HepG2 (cell line): ENCODE results near the gene GAN. TPM values are rescaled to one million over a fixed set of nuclear protein-coding genes. Genes with fewer than 3 reads are reported as not detected.

Source experiments
- ATAC-seq: fragments of 200-7000 bp; cut with Tn5 transposase; 3 replicates; pipeline ENCODE4 v1.9.1; 2020; ENCODE audit warnings: mild to moderate bottlenecking, moderate library complexity
- BruUV-seq: library from RNA; stranded (reverse); fragments of 400-500 nt; replicated peaks from 2 replicates; lab custom pipeline; 2021; lab: Mats Ljungman, UMichigan
- CTCF ChIA-PET: fragments of 300-600 bp; formaldehyde crosslinking; extraction: SDS; loops from one replicate; lab custom pipeline; 2021; ENCODE audit warnings: low total read pairs, inconsistent platforms, low intra/inter-chr PET ratio; lab: Yijun Ruan, JAX
- POLR2A ChIA-PET: fragments of 350-600 bp; sonication (Branson Sonifier 250); formaldehyde crosslinking; loops from one replicate; lab custom pipeline; 2020; ENCODE audit warnings: antibody characterized with exemption, inconsistent platforms; lab: Yijun Ruan, JAX
- DNase-seq: peaks from one replicate; pipeline ENCODE4 v3.0.0-alpha.2; 2015; ENCODE audit warnings: low spot score
- FAIRE-seq: peaks from 3 replicates; lab custom pipeline; 2011; peaks lifted over from hg19 to GRCh38; lab: Jason Lieb, UNC
- H2AFZ ChIP-seq: one replicate; pipeline ENCODE4 v1.6.1; 2011; ENCODE audit warnings: low read length, inconsistent platforms
- H3K27ac ChIP-seq: fragments of 300-600 bp; 3 replicates; pipeline ENCODE4 v1.8.0; 2011; ENCODE audit warnings: mixed run types, mild to moderate bottlenecking, mixed read lengths, low read length, inconsistent platforms; ENCODE audit not compliant: insufficient read depth; ENCODE audit errors: extremely low read length
- H3K27me3 ChIP-seq, 2 experiments: fragments of 200-600 bp in 1 of 2; 2 replicates in 1 of 2; 3 replicates in 1 of 2; pipeline versions ENCODE4 v1.6.0 to v1.8.0; 2011; ENCODE audit warnings: low read length in 2 of 2, mild to moderate bottlenecking in 2 of 2, moderate library complexity in 2 of 2, inconsistent platforms in 1 of 2; ENCODE audit not compliant: insufficient read depth in 2 of 2, control insufficient read depth in 1 of 2
- H3K36me3 ChIP-seq, 2 experiments: fragments of 200-600 bp in 1 of 2; replicated peaks in 1 of 2; 2 replicates in 1 of 2; 3 replicates in 1 of 2; pipeline versions ENCODE4 v1.5.1 to v1.8.0; 2011; ENCODE audit warnings: low read length in 2 of 2, inconsistent platforms in 1 of 2; ENCODE audit not compliant: insufficient read depth in 2 of 2, control insufficient read depth in 1 of 2
- H3K4me1 ChIP-seq: 2 replicates; pipeline ENCODE4 v1.5.1; 2012; ENCODE audit warnings: low read length, inconsistent platforms; ENCODE audit not compliant: insufficient read depth
- H3K4me2 ChIP-seq: 2 replicates; pipeline ENCODE4 v1.6.0; 2011; ENCODE audit warnings: low read depth, low read length, inconsistent platforms
- H3K4me3 ChIP-seq, 3 experiments: fragments of 200-600 bp in 1 of 3; sonication (generic), shearing (Covaris generic) in 1 of 3; replicated peaks in 1 of 3; 2 replicates each; pipeline ENCODE4 v1.5.1; 2011 to 2016; ENCODE audit warnings: low read length in 3 of 3, inconsistent platforms in 2 of 3, low read depth in 2 of 3, mild to moderate bottlenecking in 2 of 3, control low read depth in 1 of 3, mixed read lengths in 1 of 3; ENCODE audit not compliant: insufficient read depth in 1 of 3
- H3K79me2 ChIP-seq: one replicate; pipeline ENCODE4 v1.6.1; 2011; ENCODE audit warnings: low read length, inconsistent platforms; ENCODE audit not compliant: insufficient read depth
- H3K9ac ChIP-seq: 2 replicates; pipeline ENCODE4 v1.6.0; 2011; ENCODE audit warnings: mild to moderate bottlenecking, low read depth, low read length, inconsistent platforms; ENCODE audit not compliant: insufficient read depth
- H3K9me3 ChIP-seq: 2 replicates; pipeline ENCODE4 v1.5.1; 2012; ENCODE audit warnings: mild to moderate bottlenecking, low read length
- H4K20me1 ChIP-seq: 2 replicates; pipeline ENCODE4 v1.6.0; 2011; ENCODE audit warnings: inconsistent platforms, mild to moderate bottlenecking, low read length, moderate library complexity; ENCODE audit not compliant: insufficient read depth
- ARID3A ChIP-seq: IDR thresholded peaks from 2 replicates; pipeline ENCODE4 v1.6.1; 2012; ENCODE audit warnings: low read depth, low read length, improper control_type of control experiment
- HCFC1 ChIP-seq: fragments of 150-350 bp; IDR thresholded peaks from 2 replicates; pipeline ENCODE4 v1.6.1; 2014; ENCODE audit warnings: low read depth, low read length
- IKZF1 ChIP-seq: fragments of 450-650 bp; IDR thresholded peaks from 2 replicates; pipeline ENCODE4 v1.7.1; 2016
- KMT2A ChIP-seq: sonication (generic); formaldehyde crosslinking; IDR thresholded peaks from 2 replicates; pipeline ENCODE4 v1.4.0; 2020; ENCODE audit warnings: missing genetic modification reagents
- MEIS2 ChIP-seq: sonication (generic); formaldehyde crosslinking; IDR thresholded peaks from 2 replicates; pipeline ENCODE4 v1.9.0; 2021; ENCODE audit warnings: mild to moderate bottlenecking, missing genetic modification reagents
- MYC ChIP-seq: sonication (generic); formaldehyde crosslinking; IDR thresholded peaks from 2 replicates; pipeline ENCODE4 v1.9.0; 2021; ENCODE audit warnings: missing genetic modification reagents, borderline replicate concordance
- NFYB ChIP-seq: sonication (generic); formaldehyde crosslinking; IDR thresholded peaks from 2 replicates; pipeline ENCODE4 v1.4.0; 2020; ENCODE audit warnings: missing genetic modification reagents
- ZNF20 ChIP-seq: sonication (generic); formaldehyde crosslinking; IDR thresholded peaks from 2 replicates; pipeline ENCODE4 v1.4.0; 2020; ENCODE audit warnings: mild to moderate bottlenecking, moderate library complexity, missing genetic modification reagents
- ZNF724P ChIP-seq: sonication (generic); formaldehyde crosslinking; IDR thresholded peaks from 2 replicates; pipeline ENCODE4 v1.8.0; 2022; ENCODE audit warnings: missing genetic modification reagents, borderline replicate concordance
- WGBS: methylation state at CpG from one replicate; pipeline ENCODE4 v1.1.6; 2017; ENCODE audit warnings: low lambda C conversion rate; 5-methylcytosine and 5-hydroxymethylcytosine counted together
- in situ Hi-C: cut with HindIII; loops from 2 replicates; pipeline ENCODE4 v1.10.0; 2017; ENCODE audit warnings: low pct_unique_long_range_greater_than_20kb; ENCODE audit not compliant: extremely low pct_ligation_motif_present
- intact Hi-C: fragments of 100-400 bp; cut with micrococcal nuclease; formaldehyde crosslinking; loops from one replicate; pipeline ENCODE4 v1.10.0; 2022; ENCODE audit not compliant: unreplicated experiment
- polyA plus RNA-seq, 8 experiments: library from polyadenylated mRNA; depleted of rRNA in 3 of 8; stranded (reverse) in 7 of 8; unstranded in 1 of 8; fragments of >200 nt; fragmentation: Illumina TruSeq in 4 of 8; extraction: Trizol in 4 of 8; gene quantifications; 2 replicates each; pipeline versions ENCODE4 v1.2.1 to v1.2.3, GENCODE V29; 2011 to 2016; ENCODE audit warnings: low read depth in 4 of 8, missing spikeins in 1 of 8, mixed read lengths in 1 of 8; ENCODE audit not compliant: insufficient read depth in 1 of 8
- total RNA-seq, 5 experiments: library from RNA; depleted of rRNA; stranded (reverse); fragments of >200 nt; fragmentation: Illumina TruSeq; extraction: Trizol; gene quantifications; 2 replicates each; pipeline ENCODE4 v1.2.3, GENCODE V29; 2016; ENCODE audit warnings: low read depth in 1 of 5
- TF ChIP-seq, protein P1 (sequence below): sonication (generic); formaldehyde crosslinking; IDR thresholded peaks from 2 replicates; pipeline ENCODE4 v1.5.1; 2020; ENCODE audit warnings: missing genetic modification reagents, mild to moderate bottlenecking, borderline replicate concordance

The GAN gene
- total and polyA plus RNA-seq, 2 of the 13 experiments (the other 11 are each of a cell fraction or from before 2014, with no cell fraction given), result 4.3 to 11.0 TPM

GRCh38 chr16:81371106-81371505 is 56.3 kb downstream of the GAN start (continued):
- no peak for TF ChIP-seq ZNF20 (CRISPR knock-in tag)
- no peak for TF ChIP-seq MYC (CRISPR knock-in tag)
- no peak for TF ChIP-seq KMT2A
- no peak for TF ChIP-seq ARID3A
- no peak for TF ChIP-seq MEIS2

GRCh38 chr16:81374550-81374949 is 59.8 kb downstream of the GAN start:
- no peaks in the 10 kb centered on the region for H3K79me2 ChIP-seq
- no peak overlapping the region for H3K9ac ChIP-seq
- H2AFZ ChIP-seq, result no peak overlapping the region
- in situ Hi-C loops, result no loop called here
- no peak overlapping the region for H3K4me2 ChIP-seq
- H3K27ac ChIP-seq, result no peak overlapping the region
- POLR2A ChIA-PET, result no interaction called here
- no peak overlapping the region for H3K4me3 ChIP-seq
- no peaks in the 10 kb centered on the region for H3K27me3 ChIP-seq
- CTCF ChIA-PET, result no interaction called here
- FAIRE-seq, result no peak
- H3K9me3 ChIP-seq, result no peaks in the 10 kb centered on the region
- TF ChIP-seq IKZF1 (no peak), HCFC1 (no peak), NFYB (CRISPR knock-in tag) (no peak), ZNF724P (CRISPR knock-in tag) (no peak)
- TF ChIP-seq, protein P1, sequence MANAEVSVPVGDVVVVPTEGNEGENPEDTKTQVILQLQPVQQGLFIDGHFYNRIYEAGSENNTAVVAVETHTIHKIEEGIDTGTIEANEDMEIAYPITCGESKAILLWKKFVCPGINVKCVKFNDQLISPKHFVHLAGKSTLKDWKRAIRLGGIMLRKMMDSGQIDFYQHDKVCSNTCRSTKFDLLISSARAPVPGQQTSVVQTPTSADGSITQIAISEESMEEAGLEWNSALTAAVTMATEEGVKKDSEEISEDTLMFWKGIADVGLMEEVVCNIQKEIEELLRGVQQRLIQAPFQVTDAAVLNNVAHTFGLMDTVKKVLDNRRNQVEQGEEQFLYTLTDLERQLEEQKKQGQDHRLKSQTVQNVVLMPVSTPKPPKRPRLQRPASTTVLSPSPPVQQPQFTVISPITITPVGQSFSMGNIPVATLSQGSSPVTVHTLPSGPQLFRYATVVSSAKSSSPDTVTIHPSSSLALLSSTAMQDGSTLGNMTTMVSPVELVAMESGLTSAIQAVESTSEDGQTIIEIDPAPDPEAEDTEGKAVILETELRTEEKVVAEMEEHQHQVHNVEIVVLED (CRISPR knock-in tag), result no peak
- TF ChIP-seq, all 625 proteins: peak for 0
- 96% methylated on average over 3 of the region's 3 CpGs for WGBS
- Histone ChIP-seq H4K20me1 (no peaks in the 10 kb centered on the region), H3K4me1 (no peaks in the 10 kb centered on the region), H3K36me3 (peaks cover 29 to 52% of the 10 kb centered on the region in 2 experiments)
- BruUV-seq, result no TSS peak
- DNase-seq (no peak), ATAC-seq (no peak)
- intact Hi-C loops, result no loop called here
